Activated T-cell treated with anti-CD3 and anti-CD28 coated beads, Interleukin-2, amount 50 U/mL, for 24 hours (primary cell): ENCODE results near the gene NBAS.
A peak's percentile ranks its signal among the peaks of the same experiment; 100 is the strongest.
"Not testable (repeated sequence)": the region's sequence is repeated elsewhere in the genome, so short reads cannot be mapped to it uniquely, and the experiment has no call there.

Source experiments
- DNase-seq: peaks from one replicate; pipeline ENCODE4 v3.0.0-alpha.2; 2020
- H3K27ac Mint-ChIP-seq: 2 replicates; pipeline ENCODE4 v1.8.0; 2020; ENCODE audit warnings: mild to moderate bottlenecking, mixed read lengths
- H3K27me3 Mint-ChIP-seq: 2 replicates; pipeline ENCODE4 v1.8.0; 2020; ENCODE audit warnings: mixed read lengths
- H3K36me3 Mint-ChIP-seq: 2 replicates; pipeline ENCODE4 v1.8.0; 2020; ENCODE audit warnings: low read depth, mixed read lengths
- H3K4me1 Mint-ChIP-seq: 2 replicates; pipeline ENCODE4 v1.8.0; 2020; ENCODE audit warnings: low read depth, mixed read lengths
- H3K4me3 Mint-ChIP-seq: 2 replicates; pipeline ENCODE4 v1.8.0; 2020; ENCODE audit warnings: mild to moderate bottlenecking, moderate library complexity, mixed read lengths
- H3K9me3 Mint-ChIP-seq: 2 replicates; pipeline ENCODE4 v1.8.0; 2020; ENCODE audit warnings: mixed read lengths

NBAS gene

GRCh38 chr2:15427987-15428386 lies 133.1 kb downstream of the NBAS start:
- no peak overlapping the region for H3K27ac Mint-ChIP-seq
- H3K27me3 Mint-ChIP-seq, result no peaks in the 10 kb centered on the region
- no peaks in the 10 kb centered on the region for H3K4me1 Mint-ChIP-seq

DNA sequence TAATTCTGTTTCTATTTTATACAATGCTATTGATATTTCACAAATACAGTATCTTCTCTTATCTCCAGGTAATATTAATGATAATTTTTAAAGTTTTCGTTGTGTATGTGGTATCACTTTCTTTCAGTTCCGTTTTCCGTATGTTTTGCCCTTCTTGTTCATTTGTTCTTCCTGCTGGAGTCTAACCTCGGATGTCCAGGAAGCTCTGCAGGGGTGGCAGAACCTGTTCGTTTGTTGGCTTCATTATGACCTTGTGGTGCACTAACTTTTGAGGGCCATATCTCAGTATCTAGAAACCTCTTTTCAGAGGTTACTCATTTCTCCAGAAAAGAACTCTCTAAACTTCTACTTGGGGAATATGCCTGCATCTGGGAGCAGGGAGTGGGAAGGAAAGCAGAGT lies 134.5 kb downstream of the NBAS start:
- Mint-ChIP-seq H3K4me1 (no peaks in the 10 kb centered on the region), H3K36me3 (peaks cover 48% of the 10 kb centered on the region), H3K4me3 (no peak overlapping the region), H3K27ac (no peak overlapping the region), H3K27me3 (no peaks in the 10 kb centered on the region), H3K9me3 (no peaks in the 10 kb centered on the region)
- DNase-seq, result no peak

More at GRCh38 chr2:15427987-15428386, 133.1 kb downstream of the NBAS start:
- DNase-seq, result no peak
- Mint-ChIP-seq H3K36me3 (peaks cover 43% of the 10 kb centered on the region), H3K4me3 (no peak overlapping the region), H3K9me3 (no peaks in the 10 kb centered on the region)

DNA sequence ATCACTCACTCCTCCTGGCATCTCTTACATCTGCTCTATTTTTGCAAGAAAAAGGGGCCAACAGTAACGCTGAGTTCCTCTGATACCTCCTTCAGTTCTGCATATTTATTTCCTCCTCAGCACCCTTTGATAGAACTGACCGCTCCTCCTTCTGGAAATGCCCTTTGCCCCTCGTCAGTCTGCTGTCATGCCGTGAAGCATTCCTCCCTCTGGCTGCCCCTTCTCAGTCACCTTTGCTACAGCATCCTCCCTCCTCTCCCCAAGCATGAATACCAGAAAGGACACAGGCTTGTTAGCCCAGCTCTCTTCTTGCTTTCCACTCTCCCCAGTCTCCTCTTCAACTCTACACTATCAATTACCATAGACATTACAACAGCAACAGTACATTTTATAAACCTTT lies 135.4 kb downstream of the NBAS start:
- H3K27ac Mint-ChIP-seq, result no peak overlapping the region
- H3K4me3 Mint-ChIP-seq, result no peak overlapping the region
- H3K9me3 Mint-ChIP-seq, result no peaks in the 10 kb centered on the region
- peaks cover 47% of the 10 kb centered on the region for H3K36me3 Mint-ChIP-seq
- H3K27me3 Mint-ChIP-seq, result no peaks in the 10 kb centered on the region
- H3K4me1 Mint-ChIP-seq, result no peaks in the 10 kb centered on the region
- DNase-seq, result no peak

DNA sequence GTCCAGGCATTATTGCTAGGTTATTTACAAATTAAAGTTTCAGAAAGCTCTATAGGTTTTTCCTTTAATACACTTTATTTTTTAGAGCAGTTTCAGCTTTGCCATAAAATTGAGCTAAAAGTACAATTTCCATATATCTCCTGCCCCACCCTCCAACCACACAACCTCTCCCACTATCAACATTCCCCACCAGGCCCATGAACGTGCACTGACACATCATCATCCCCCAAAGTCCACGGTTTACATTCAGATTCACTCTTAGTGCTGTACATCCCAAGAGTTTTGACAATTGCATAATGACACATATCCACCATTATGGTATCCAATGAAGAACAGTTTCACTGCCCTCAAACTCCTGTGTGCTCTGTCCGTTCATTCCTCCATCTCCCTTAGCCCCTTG lies 139.4 kb downstream of the NBAS start:
- no peak overlapping the region for H3K27ac Mint-ChIP-seq
- H3K4me3 Mint-ChIP-seq, result no peak overlapping the region
- H3K27me3 Mint-ChIP-seq, result no peaks in the 10 kb centered on the region
- DNase-seq, result no peak
- peaks cover 68% of the 10 kb centered on the region for H3K36me3 Mint-ChIP-seq
- H3K4me1 Mint-ChIP-seq, result no peaks in the 10 kb centered on the region
- no peaks in the 10 kb centered on the region for H3K9me3 Mint-ChIP-seq

DNA sequence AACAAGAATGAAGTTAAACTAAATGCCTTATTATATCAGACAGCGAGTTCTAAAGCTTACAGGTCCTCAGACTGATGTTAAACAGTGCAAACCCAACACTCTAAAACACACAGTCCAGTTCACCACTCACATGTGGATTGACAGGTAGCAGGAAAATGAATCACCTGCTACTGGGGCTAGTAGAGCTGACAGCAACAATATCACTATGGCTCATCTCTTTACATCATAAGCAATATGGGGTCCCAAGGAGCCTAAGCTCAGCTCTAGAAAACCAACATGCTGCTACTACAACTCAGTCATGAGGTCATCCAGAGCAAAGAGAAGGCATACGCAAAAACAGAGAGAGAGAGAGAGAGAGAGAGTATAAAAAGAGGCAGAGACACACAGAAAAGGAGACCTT lies 145.4 kb downstream of the NBAS start:
- H3K27me3 Mint-ChIP-seq, result no peaks in the 10 kb centered on the region
- peak overlapping the region; percentile 24 for H3K27ac Mint-ChIP-seq
- no peak overlapping the region for H3K4me3 Mint-ChIP-seq
- H3K36me3 Mint-ChIP-seq, result peaks cover 87% of the 10 kb centered on the region
- DNase-seq, result no peak
- H3K9me3 Mint-ChIP-seq, result no peaks in the 10 kb centered on the region
- H3K4me1 Mint-ChIP-seq, result no peaks in the 10 kb centered on the region

GRCh38 chr2:15412779-15413178 lies 148.4 kb downstream of the NBAS start:
- Mint-ChIP-seq H3K4me1 (no peaks in the 10 kb centered on the region), H3K36me3 (peaks cover 86% of the 10 kb centered on the region), H3K9me3 (no peaks in the 10 kb centered on the region), H3K27ac (no peak overlapping the region), H3K4me3 (no peak overlapping the region), H3K27me3 (no peaks in the 10 kb centered on the region)
- no peak for DNase-seq

DNA sequence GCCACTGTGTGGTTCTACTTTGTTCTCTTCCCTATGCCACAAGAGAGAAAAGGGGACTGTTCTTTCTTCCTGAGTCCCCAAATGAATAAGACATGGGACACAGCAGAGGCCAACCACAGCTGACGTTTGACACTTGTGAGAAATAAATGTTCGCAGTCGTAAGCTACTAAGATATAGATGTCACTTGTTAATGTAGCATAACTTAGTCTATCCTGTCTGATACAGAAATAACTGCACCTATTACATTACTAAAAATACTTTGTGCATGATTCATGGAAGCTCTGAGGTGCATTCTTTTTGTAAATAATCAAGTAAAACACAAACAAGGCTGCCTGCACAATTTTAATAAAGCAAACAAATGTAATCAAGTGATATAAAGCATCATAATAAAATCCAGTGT lies 148.8 kb downstream of the NBAS start:
- Mint-ChIP-seq H3K36me3 (peaks cover 83% of the 10 kb centered on the region), H3K27ac (no peak overlapping the region), H3K27me3 (no peaks in the 10 kb centered on the region), H3K4me1 (no peaks in the 10 kb centered on the region), H3K9me3 (no peaks in the 10 kb centered on the region), H3K4me3 (no peak overlapping the region)
- no peak for DNase-seq

- DNase-seq, result no peak
- H3K9me3 Mint-ChIP-seq, result no peaks in the 10 kb centered on the region
- H3K27ac Mint-ChIP-seq, result no peak overlapping the region
- peaks cover 78% of the 10 kb centered on the region for H3K36me3 Mint-ChIP-seq
- H3K27me3 Mint-ChIP-seq, result no peaks in the 10 kb centered on the region
- no peaks in the 10 kb centered on the region for H3K4me1 Mint-ChIP-seq
- no peak overlapping the region for H3K4me3 Mint-ChIP-seq
Measured at GRCh38 chr2:15410884-15411283, 150.2 kb downstream of the NBAS start.

DNA sequence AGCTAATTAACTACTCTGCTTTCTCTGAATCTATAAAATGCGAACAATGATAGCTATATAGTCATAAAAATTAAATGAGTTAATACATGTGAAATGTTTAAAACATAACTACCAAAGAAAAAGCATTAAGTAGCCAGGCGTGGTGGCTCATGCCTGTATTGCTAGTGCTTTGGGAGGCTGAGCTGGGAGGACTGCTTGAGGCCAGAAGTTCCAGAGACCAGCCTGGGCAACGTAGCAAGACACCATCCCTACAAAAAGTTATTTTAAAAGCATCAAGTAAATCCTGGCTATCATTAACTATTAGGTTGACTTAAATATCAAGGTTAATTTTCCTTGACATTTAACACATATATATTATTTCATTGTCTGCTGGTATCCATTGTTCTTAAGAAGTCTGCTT lies 152.4 kb downstream of the NBAS start:
- Mint-ChIP-seq H3K4me3 (no peak overlapping the region), H3K9me3 (no peaks in the 10 kb centered on the region), H3K27me3 (no peaks in the 10 kb centered on the region), H3K27ac (no peak overlapping the region), H3K36me3 (peaks cover 73% of the 10 kb centered on the region), H3K4me1 (no peaks in the 10 kb centered on the region)
- no peak for DNase-seq

DNA sequence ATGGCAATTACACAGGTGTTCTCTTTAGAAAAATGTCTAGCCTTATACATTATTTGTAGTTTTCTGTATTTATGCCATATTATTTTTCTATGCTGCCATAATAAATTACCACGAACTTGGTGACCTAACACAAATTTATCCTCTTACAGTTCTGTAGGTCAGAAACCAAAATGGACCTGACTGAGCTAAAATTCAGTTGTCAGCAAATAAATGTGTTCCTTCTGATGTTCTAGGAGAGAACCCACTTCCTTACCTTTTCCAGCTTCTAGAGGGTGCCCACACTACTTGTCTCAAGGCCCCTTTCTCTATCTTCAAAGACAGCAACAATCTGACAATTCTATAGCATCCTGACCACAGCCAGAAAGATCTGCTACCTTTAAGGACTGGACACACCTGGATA lies 153.5 kb downstream of the NBAS start:
- no peaks in the 10 kb centered on the region for H3K27me3 Mint-ChIP-seq
- H3K9me3 Mint-ChIP-seq, result no peaks in the 10 kb centered on the region
- H3K4me3 Mint-ChIP-seq, result no peak overlapping the region
- DNase-seq, result no peak
- no peaks in the 10 kb centered on the region for H3K4me1 Mint-ChIP-seq
- H3K27ac Mint-ChIP-seq, result no peak overlapping the region
- H3K36me3 Mint-ChIP-seq, result peaks cover 62% of the 10 kb centered on the region

DNA sequence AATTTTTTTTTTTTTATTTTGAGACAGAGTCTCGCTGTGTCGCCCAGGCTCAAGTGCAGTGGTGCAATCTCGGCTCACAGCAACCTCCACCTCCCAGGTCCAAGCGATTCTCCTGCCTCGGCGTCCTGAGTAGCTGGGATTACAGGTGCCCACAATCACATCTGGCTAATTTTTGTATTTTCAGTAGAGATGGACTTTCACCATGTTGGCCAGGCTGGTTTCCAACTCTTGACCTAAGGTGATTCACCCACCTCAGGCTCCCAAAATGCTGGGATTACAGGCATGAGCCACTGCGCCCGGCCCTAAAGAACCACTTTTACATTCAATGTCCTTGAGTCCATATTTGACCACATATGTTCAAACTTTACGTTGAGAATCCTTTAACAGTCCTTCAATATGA lies 156.6 kb downstream of the NBAS start:
- H3K36me3 Mint-ChIP-seq, result peaks cover 54% of the 10 kb centered on the region
- H3K4me1 Mint-ChIP-seq, DNase-seq, H3K9me3 Mint-ChIP-seq, H3K4me3 Mint-ChIP-seq, H3K27ac Mint-ChIP-seq, H3K27me3 Mint-ChIP-seq: not testable (repeated sequence)

DNA sequence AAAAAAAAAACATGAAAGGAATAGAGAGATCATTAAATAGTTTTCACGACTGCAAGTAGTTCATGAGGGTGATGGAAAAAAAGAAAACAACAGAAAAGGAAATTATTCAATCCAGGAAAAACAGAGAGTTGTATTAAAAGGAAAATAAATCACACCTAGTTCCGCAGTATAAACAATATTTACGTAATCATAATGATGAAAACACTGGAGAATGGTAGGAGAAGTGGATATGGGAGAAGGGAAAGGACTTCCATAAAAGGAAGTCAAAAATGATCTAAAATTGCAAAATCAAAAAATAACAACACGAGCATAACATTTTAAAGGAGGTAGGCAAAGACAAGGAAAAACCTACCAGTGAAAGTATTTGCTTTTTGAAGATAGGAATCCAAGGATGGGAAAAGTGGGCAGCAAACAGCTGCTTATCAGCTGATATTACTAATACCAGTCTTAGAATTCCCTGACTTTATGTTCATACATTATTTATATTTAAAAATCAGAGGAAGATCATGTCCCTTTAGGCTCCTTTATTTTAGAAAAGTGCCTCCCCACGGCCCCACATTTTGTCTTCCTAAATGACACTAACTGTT lies 160.8 kb downstream of the NBAS start:
- no peak for DNase-seq
- Mint-ChIP-seq H3K4me3 (no peak overlapping the region), H3K27me3 (no peaks in the 10 kb centered on the region), H3K4me1 (no peaks in the 10 kb centered on the region), H3K36me3 (peaks cover 64% of the 10 kb centered on the region), H3K27ac (no peak overlapping the region), H3K9me3 (no peaks in the 10 kb centered on the region)

DNA sequence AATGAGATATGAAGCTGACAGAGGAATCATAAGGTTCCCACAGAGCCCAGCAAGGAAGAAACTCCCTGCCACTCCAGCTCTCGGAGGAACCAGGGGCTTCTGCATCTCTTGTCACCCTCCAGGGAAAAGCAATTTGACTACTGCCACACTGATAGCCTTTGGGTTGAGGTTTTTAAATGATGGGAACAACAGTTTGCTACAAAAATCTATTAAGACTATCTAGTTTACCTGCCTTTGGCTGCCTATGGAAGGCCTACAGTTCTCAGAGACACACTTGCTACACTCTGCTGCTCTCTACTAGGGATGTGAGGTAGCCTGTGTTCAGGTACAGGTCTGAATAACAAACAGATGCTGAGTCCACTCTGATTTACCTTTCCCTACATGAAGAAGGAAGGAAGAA lies 161.9 kb downstream of the NBAS start:
- Mint-ChIP-seq H3K9me3 (no peaks in the 10 kb centered on the region), H3K27ac (no peak overlapping the region), H3K4me1 (no peaks in the 10 kb centered on the region), H3K36me3 (peaks cover 65% of the 10 kb centered on the region), H3K4me3 (no peak overlapping the region), H3K27me3 (no peaks in the 10 kb centered on the region)
- DNase-seq, result no peak

GRCh38 chr2:15391751-15392150 lies 169.4 kb downstream of the NBAS start:
- H3K4me3 Mint-ChIP-seq, result no peak overlapping the region
- H3K27me3 Mint-ChIP-seq, result no peaks in the 10 kb centered on the region
- H3K36me3 Mint-ChIP-seq, result peaks cover 70% of the 10 kb centered on the region
- no peak for DNase-seq
- peaks cover 2% of the 10 kb centered on the region for H3K4me1 Mint-ChIP-seq
- H3K27ac Mint-ChIP-seq, result no peak overlapping the region
- no peaks in the 10 kb centered on the region for H3K9me3 Mint-ChIP-seq

GRCh38 chr2:15389895-15390294 lies 171.2 kb downstream of the NBAS start:
- H3K27me3 Mint-ChIP-seq, result no peaks in the 10 kb centered on the region
- no peak for DNase-seq
- no peak overlapping the region for H3K27ac Mint-ChIP-seq
- peaks cover 2% of the 10 kb centered on the region for H3K4me1 Mint-ChIP-seq
- no peak overlapping the region for H3K4me3 Mint-ChIP-seq
- H3K9me3 Mint-ChIP-seq, result no peaks in the 10 kb centered on the region
- H3K36me3 Mint-ChIP-seq, result peaks cover 72% of the 10 kb centered on the region

DNA sequence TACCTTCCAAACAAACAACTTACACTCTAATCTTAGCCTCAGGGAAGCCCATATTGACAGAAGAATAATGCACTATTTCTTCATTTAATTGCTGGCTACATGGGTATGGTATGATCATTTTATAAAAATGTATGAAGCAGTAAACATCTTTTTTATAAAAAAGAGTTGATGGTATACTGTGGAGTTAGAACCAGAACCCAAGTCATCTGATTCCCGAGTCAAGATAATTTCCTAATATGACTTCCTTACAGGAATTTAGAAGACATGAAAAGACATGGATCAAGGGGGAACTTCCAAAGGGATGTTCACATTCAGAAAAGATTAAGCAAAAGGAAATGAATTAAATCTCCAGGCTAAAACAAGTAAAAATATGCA lies 171.8 kb downstream of the NBAS start:
- H3K4me3 Mint-ChIP-seq, result no peak overlapping the region
- no peak overlapping the region for H3K27ac Mint-ChIP-seq
- H3K36me3 Mint-ChIP-seq, result peaks cover 71% of the 10 kb centered on the region
- H3K4me1 Mint-ChIP-seq, result peaks cover 2% of the 10 kb centered on the region
- no peak for DNase-seq
- H3K9me3 Mint-ChIP-seq, result no peaks in the 10 kb centered on the region
- no peaks in the 10 kb centered on the region for H3K27me3 Mint-ChIP-seq
